GM04503 (cell line): ENCODE data around the gene GOLGA3.
"Not testable (repeated sequence)": the region's sequence is repeated elsewhere in the genome, so short reads cannot be mapped to it uniquely, and the experiment has no call there.

Experiments used
- DNase-seq: peaks from one replicate; pipeline ENCODE4 v3.0.0-alpha.2; 2012; ENCODE audit warnings: low read depth

Gene GOLGA3

GRCh38 chr12:132847363-132848356 is 19.0 kb upstream of the GOLGA3 start:
- DNase-seq = no peak

- DNase-seq = not testable (repeated sequence)
These were observed 16.0 kb upstream of the GOLGA3 start for GRCh38 chr12:132844681-132845080.

- DNase-seq = no peak
These were observed 13.9 kb upstream of the GOLGA3 start for GRCh38 chr12:132842449-132843045.

- no peak for DNase-seq
These were observed 12.5 kb upstream of the GOLGA3 start for GRCh38 chr12:132841151-132841550.

GRCh38 chr12:132840536-132840935 is 11.9 kb upstream of the GOLGA3 start:
- DNase-seq = no peak

- DNase-seq = no peak
These were observed 11.0 kb upstream of the GOLGA3 start for GRCh38 chr12:132839558-132840235.

GRCh38 chr12:132838410-132839080 is 9.9 kb upstream of the GOLGA3 start:
- DNase-seq = no peak

GRCh38 chr12:132837693-132838409 is 9.2 kb upstream of the GOLGA3 start:
- no peak for DNase-seq

GRCh38 chr12:132836795-132837331 is 8.2 kb upstream of the GOLGA3 start:
- DNase-seq = no peak

GRCh38 chr12:132836230-132836629 is 7.6 kb upstream of the GOLGA3 start:
- not testable (repeated sequence) for DNase-seq

GRCh38 chr12:132835076-132836025 is 6.7 kb upstream of the GOLGA3 start:
- DNase-seq = no peak

GRCh38 chr12:132834181-132834711 is 5.6 kb upstream of the GOLGA3 start:
- no peak for DNase-seq

GRCh38 chr12:132833341-132833740 is 4.7 kb upstream of the GOLGA3 start:
- DNase-seq = no peak

- DNase-seq = no peak
These were observed 3.1 kb upstream of the GOLGA3 start for GRCh38 chr12:132831771-132832170.

GRCh38 chr12:132827763-132828703 is 636 bp downstream of the GOLGA3 start:
- peak; percentile 41 for DNase-seq

- DNase-seq = no peak
These were observed 2.8 kb downstream of the GOLGA3 start for GRCh38 chr12:132825861-132826260.

- DNase-seq = no peak
These were observed 3.6 kb downstream of the GOLGA3 start for GRCh38 chr12:132825089-132825488.

GRCh38 chr12:132824053-132824452 is 4.6 kb downstream of the GOLGA3 start:
- DNase-seq = no peak

- no peak for DNase-seq
These were observed 10.1 kb downstream of the GOLGA3 start for GRCh38 chr12:132818562-132818961.
